Measurements from ENCODE around the gene DCK. TPM values are rescaled to one million over a fixed set of nuclear protein-coding genes. Genes with fewer than 3 reads are reported as not detected.
"Not testable (repeated sequence)": the region's sequence is repeated elsewhere in the genome, so short reads cannot be mapped to it uniquely, and the experiment has no call there.

Gene DCK
- total RNA-seq, 2 experiments from 2014 or later = 67.4 to 71.6 TPM

- H3K27me3 Mint-ChIP-seq = no peaks in the 10 kb centered on the region
These were observed 14.7 kb downstream of the DCK start for GRCh38 chr4:71008196-71008595.

DNA sequence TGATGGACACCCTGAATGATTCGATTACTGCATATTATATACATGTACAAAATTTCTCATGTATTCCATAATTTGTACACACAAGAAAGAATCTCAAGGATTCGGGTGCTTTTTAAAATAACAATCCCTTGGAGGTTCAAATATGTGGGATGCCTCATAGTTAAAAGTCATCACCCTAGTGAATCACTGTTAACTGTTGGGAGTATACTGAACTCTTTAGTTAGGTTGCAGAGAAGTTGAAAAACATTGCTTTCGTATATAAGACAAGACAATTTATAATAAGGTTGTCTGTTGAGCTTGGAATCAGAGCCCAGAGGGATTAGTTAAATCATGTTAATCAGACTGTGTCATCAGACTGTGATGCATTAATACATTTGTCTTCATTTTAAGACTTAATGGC, 15.6 kb downstream of the DCK start:
- H3K4me3 Mint-ChIP-seq = no peak overlapping the region
- H3K36me3 Mint-ChIP-seq = peaks cover 32% of the 10 kb centered on the region
- H3K9me3 Mint-ChIP-seq = peaks cover 5% of the 10 kb centered on the region
- no peaks in the 10 kb centered on the region for H3K27me3 Mint-ChIP-seq
- DNase-seq = no peak
- no peak for ATAC-seq (ENCODE audit: low read depth)
- peaks cover 49% of the 10 kb centered on the region for H3K4me1 Mint-ChIP-seq
- POLR2A ChIA-PET = interaction anchor here (0.7 to 6.1 kb wide), 2 partner anchors 10 to 14 kb away, joined by 3 to 48 read pairs; partner anchors contain the start of gene DCK
- H3K27ac Mint-ChIP-seq = no peak overlapping the region

More at GRCh38 chr4:71008196-71008595, 14.7 kb downstream of the DCK start:
- POLR2A ChIA-PET = interaction anchor here (0.7 to 6.1 kb wide), 2 partner anchors 9 to 13 kb away, joined by 3 to 48 read pairs; partner anchors contain the start of gene DCK
- H3K9me3 Mint-ChIP-seq = peaks cover 3% of the 10 kb centered on the region
- H3K4me3 Mint-ChIP-seq = no peak overlapping the region
- H3K27ac Mint-ChIP-seq = peak overlapping the region; percentile 9
- H3K4me1 Mint-ChIP-seq = peaks cover 54% of the 10 kb centered on the region
- peaks cover 32% of the 10 kb centered on the region for H3K36me3 Mint-ChIP-seq
- no peak for DNase-seq
- no peak for ATAC-seq (ENCODE audit: low read depth)

- Mint-ChIP-seq H3K4me3 (peak overlapping the region; percentile 11), H3K36me3 (peaks cover 40% of the 10 kb centered on the region), H3K27me3 (no peaks in the 10 kb centered on the region), H3K9me3 (peaks cover 7% of the 10 kb centered on the region), H3K27ac (peak overlapping the region; percentile 40), H3K4me1 (peaks cover 40% of the 10 kb centered on the region)
- ATAC-seq (ENCODE audit: low read depth) = peak; percentile 51
- POLR2A ChIA-PET = interaction anchor here (0.6 to 6.1 kb wide), 4 partner anchors 9 to 137 kb away, joined by 3 to 48 read pairs (median 4); partner anchors contain the start of gene DCK
- no peak for DNase-seq
These were observed 16.6 kb downstream of the DCK start for GRCh38 chr4:71009890-71010588.

DNA sequence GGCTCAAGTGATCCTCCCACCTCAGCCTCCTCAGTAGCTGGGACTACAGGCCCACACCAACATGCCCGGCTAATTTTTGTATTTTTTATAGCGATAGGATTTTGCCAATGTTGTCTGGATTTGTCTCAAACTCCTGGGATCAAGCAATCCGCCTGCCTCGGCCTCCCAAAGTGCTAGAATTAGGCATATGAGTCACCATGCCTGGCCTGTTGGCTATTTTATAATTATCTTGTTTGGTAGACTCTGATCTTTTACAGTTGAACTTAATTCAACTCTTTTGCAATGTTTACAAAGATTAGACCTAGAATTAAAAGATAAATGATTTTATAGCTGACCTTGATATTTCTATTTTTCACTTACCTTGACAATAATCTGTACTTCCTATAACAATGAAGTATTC, 18.0 kb downstream of the DCK start:
- peaks cover 49% of the 10 kb centered on the region for H3K36me3 Mint-ChIP-seq
- H3K27me3 Mint-ChIP-seq = no peaks in the 10 kb centered on the region
- H3K4me3 Mint-ChIP-seq = no peak overlapping the region
- peaks cover 34% of the 10 kb centered on the region for H3K4me1 Mint-ChIP-seq
- POLR2A ChIA-PET = interaction anchor here (6.1 kb wide), 1 partner anchor 16 kb away, joined by 48 read pairs; the partner anchor contains the start of gene DCK
- no peak overlapping the region for H3K27ac Mint-ChIP-seq
- DNase-seq = no peak
- ATAC-seq (ENCODE audit: low read depth) = no peak
- H3K9me3 Mint-ChIP-seq = peaks cover 11% of the 10 kb centered on the region

DNA sequence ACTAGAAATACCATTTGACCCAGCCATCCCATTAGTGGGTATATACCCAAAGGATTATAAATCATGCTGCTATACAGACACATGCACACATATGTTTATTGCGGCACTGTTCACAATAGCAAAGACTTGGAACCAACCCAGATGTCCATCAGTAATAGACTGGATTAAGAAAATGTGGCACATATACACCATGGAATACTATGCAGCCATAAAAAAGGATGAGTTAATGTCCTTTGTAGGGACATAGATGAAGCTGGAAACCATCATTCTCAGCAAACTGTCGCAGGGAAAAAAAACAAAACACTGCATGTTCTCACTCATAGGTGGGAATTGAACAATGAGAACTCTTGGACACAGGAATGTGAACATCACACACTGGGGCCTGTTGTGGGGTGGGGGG, 23.9 kb downstream of the DCK start:
- H3K4me3 Mint-ChIP-seq; H3K27ac Mint-ChIP-seq; H3K27me3 Mint-ChIP-seq; POLR2A ChIA-PET; ATAC-seq (ENCODE audit: low read depth); H3K4me1 Mint-ChIP-seq; DNase-seq: not testable (repeated sequence)
- peaks cover 52% of the 10 kb centered on the region for H3K36me3 Mint-ChIP-seq
- H3K9me3 Mint-ChIP-seq = peaks cover 12% of the 10 kb centered on the region

DNA sequence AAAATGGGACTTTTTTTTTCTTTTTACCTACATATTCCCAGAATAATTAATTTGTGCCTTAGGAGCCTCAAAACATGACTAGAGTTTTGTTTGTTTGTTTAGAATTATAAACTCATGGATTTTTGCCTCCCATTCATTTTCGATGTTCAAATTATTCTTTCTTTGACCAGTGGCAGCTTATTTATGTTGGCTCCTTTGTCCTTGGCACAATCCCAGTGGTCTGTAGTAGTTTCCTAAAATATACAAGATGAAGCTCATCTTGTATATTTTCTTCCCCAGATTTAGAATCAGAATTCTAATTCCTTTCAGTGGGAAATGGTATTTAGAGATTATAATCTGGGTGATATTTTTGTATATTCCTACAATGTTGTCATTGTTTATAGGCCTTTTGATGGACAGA, 27.2 kb downstream of the DCK start:
- POLR2A ChIA-PET = no interaction called here
- Mint-ChIP-seq H3K9me3 (peaks cover 6% of the 10 kb centered on the region), H3K27me3 (no peaks in the 10 kb centered on the region), H3K27ac (no peak overlapping the region), H3K36me3 (peaks cover 45% of the 10 kb centered on the region), H3K4me1 (peaks cover 3% of the 10 kb centered on the region), H3K4me3 (no peak overlapping the region)
- ATAC-seq (ENCODE audit: low read depth) (no peak), DNase-seq (no peak)

DNA sequence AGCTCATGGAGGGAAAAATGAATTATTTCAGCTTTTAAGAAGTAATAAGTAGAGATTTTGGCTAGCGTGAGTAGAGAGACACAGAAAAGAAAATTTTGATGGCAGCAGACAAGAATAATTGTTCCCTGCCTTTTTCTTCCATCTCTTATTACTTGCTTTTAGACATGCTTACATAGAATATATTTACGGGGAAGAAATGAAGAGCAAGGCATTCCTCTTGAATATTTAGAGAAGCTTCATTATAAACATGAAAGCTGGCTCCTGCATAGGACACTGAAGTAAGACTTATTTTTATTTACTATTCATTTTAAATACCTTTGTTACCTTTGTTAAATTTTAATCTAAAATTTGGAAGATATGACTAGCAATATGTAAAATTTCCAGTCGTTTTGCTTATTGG, 32.2 kb downstream of the DCK start:
- Mint-ChIP-seq H3K36me3 (peaks cover 38% of the 10 kb centered on the region), H3K27me3 (no peaks in the 10 kb centered on the region), H3K4me1 (peaks cover 3% of the 10 kb centered on the region), H3K9me3 (no peaks in the 10 kb centered on the region), H3K27ac (no peak overlapping the region), H3K4me3 (no peak overlapping the region)
- POLR2A ChIA-PET = no interaction called here
- DNase-seq (no peak), ATAC-seq (ENCODE audit: low read depth) (no peak)

GRCh38 chr4:71026086-71026485, 32.6 kb downstream of the DCK start:
- POLR2A ChIA-PET = no interaction called here
- ATAC-seq (ENCODE audit: low read depth) (no peak), DNase-seq (no peak)
- Mint-ChIP-seq H3K27ac (no peak overlapping the region), H3K27me3 (no peaks in the 10 kb centered on the region), H3K4me1 (peaks cover 3% of the 10 kb centered on the region), H3K36me3 (peaks cover 39% of the 10 kb centered on the region), H3K9me3 (no peaks in the 10 kb centered on the region), H3K4me3 (no peak overlapping the region)

- Mint-ChIP-seq H3K4me1 (peaks cover 3% of the 10 kb centered on the region), H3K9me3 (no peaks in the 10 kb centered on the region), H3K4me3 (no peak overlapping the region), H3K36me3 (peaks cover 40% of the 10 kb centered on the region), H3K27ac (no peak overlapping the region), H3K27me3 (no peaks in the 10 kb centered on the region)
- DNase-seq (no peak), ATAC-seq (ENCODE audit: low read depth) (no peak)
- POLR2A ChIA-PET = no interaction called here
These were observed 34.2 kb downstream of the DCK start for GRCh38 chr4:71027611-71028010.

GRCh38 chr4:71029504-71029903, 36.1 kb downstream of the DCK start:
- ATAC-seq (ENCODE audit: low read depth) (no peak), DNase-seq (no peak)
- Mint-ChIP-seq H3K27ac (no peak overlapping the region), H3K9me3 (no peaks in the 10 kb centered on the region), H3K36me3 (peaks cover 35% of the 10 kb centered on the region), H3K4me3 (no peak overlapping the region), H3K27me3 (no peaks in the 10 kb centered on the region), H3K4me1 (peaks cover 1% of the 10 kb centered on the region)
- POLR2A ChIA-PET = no interaction called here

GRCh38 chr4:71032106-71032505, 38.7 kb downstream of the DCK start:
- DNase-seq; ATAC-seq (ENCODE audit: low read depth); H3K27me3 Mint-ChIP-seq; POLR2A ChIA-PET; H3K27ac Mint-ChIP-seq; H3K4me3 Mint-ChIP-seq; H3K9me3 Mint-ChIP-seq; H3K4me1 Mint-ChIP-seq: not testable (repeated sequence)
- H3K36me3 Mint-ChIP-seq = peaks cover 26% of the 10 kb centered on the region

DNA sequence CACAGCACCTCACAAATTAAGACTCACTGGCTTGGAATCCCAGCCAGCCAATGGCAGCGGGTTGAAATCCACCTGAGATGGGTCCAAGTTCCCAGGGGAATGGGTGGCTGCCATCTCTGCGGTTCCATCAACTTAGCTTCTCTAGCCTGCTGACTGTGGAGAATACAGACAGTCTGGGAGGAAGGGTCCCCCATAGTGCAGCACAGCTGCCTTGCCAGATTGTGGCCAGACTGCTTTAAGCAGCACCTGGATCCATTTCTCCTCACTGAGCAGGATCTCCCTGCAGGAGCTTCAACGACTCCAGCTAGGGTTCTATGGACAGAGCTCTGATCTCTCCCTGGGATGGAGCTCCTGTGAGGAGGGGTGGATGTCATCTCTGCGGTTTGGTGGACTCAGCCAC, 51.8 kb downstream of the DCK start:
- no peak for DNase-seq
- POLR2A ChIA-PET = no interaction called here

DNA sequence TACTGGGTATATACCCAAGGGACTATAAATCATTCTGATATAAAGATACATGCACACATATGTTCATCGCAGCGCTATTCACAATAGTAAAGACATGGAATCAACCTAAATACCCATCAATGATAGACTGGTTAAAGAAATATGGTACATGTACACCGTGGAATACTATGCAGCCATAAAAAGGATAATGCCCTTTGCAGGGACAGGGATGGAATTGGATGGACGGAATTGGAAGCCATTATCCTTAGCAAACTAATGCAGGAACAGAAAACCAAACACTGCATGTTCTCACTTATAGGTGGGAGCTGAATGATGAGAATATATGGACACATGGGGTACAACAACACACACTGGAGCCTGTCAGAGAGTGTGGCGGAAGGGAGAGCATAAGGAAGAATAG, 55.9 kb downstream of the DCK start:
- Mint-ChIP-seq H3K27me3 (no peaks in the 10 kb centered on the region), H3K4me1 (peaks cover 4% of the 10 kb centered on the region), H3K36me3 (no peaks in the 10 kb centered on the region), H3K27ac (no peak overlapping the region), H3K9me3 (no peaks in the 10 kb centered on the region), H3K4me3 (no peak overlapping the region)
- DNase-seq = no peak
- no peak for ATAC-seq (ENCODE audit: low read depth)
- POLR2A ChIA-PET = no interaction called here

More for the DNA sequence above, 51.8 kb downstream of the DCK start:
- Mint-ChIP-seq H3K27me3 (no peaks in the 10 kb centered on the region), H3K4me3 (no peak overlapping the region), H3K27ac (no peak overlapping the region), H3K4me1 (peaks cover 4% of the 10 kb centered on the region), H3K36me3 (peaks cover 32% of the 10 kb centered on the region), H3K9me3 (peaks cover 10% of the 10 kb centered on the region)
- no peak for ATAC-seq (ENCODE audit: low read depth)

DNA sequence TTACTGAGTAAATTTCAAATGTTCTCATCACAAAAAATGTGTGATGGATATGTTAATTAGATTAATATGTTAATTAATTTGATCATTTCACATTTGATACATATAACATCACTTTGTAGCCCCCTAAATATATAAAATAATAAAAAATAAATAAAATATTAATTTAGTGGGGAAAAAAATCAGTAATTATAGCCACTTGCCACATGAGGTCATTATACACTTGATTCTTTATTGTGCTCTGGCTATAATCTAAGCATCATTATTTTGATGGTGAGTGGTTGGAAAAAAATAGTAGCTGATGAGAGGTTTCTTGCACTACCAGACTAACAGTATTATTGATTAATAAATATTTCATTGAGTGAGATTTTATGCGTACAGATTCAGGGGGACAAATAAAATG, 57.4 kb downstream of the DCK start:
- H3K27me3 Mint-ChIP-seq = no peaks in the 10 kb centered on the region
- H3K4me1 Mint-ChIP-seq = peaks cover 1% of the 10 kb centered on the region
- ATAC-seq (ENCODE audit: low read depth) (no peak), DNase-seq (no peak)
- POLR2A ChIA-PET = no interaction called here
- no peak overlapping the region for H3K27ac Mint-ChIP-seq
- H3K9me3 Mint-ChIP-seq = no peaks in the 10 kb centered on the region
- no peak overlapping the region for H3K4me3 Mint-ChIP-seq
- H3K36me3 Mint-ChIP-seq = no peaks in the 10 kb centered on the region
